ENCODE results near the gene KIRREL3.

KIRREL3 gene

GRCh38 chr11:126637795-126638175 is 362.8 kb downstream of the KIRREL3 start:
- H3K4me3 Mint-ChIP-seq = no peak overlapping the region
- ATAC-seq = no peak
- H3K27ac Mint-ChIP-seq = no peak overlapping the region
- no peaks in the 10 kb centered on the region for H3K9me3 Mint-ChIP-seq
- DNase-seq (ENCODE audit: low spot score in 2 of 2) = no peak
- no peaks in the 10 kb centered on the region for H3K36me3 Mint-ChIP-seq
- H3K4me1 Mint-ChIP-seq = no peaks in the 10 kb centered on the region

GRCh38 chr11:126636911-126637794 is 363.4 kb downstream of the KIRREL3 start:
- Mint-ChIP-seq H3K9me3 (no peaks in the 10 kb centered on the region), H3K4me1 (no peaks in the 10 kb centered on the region), H3K4me3 (no peak overlapping the region), H3K27ac (no peak overlapping the region), H3K36me3 (no peaks in the 10 kb centered on the region)
- DNase-seq (ENCODE audit: low spot score in 2 of 2) = no peak
- ATAC-seq = peak; percentile 36

GRCh38 chr11:126635511-126635910 is 365.1 kb downstream of the KIRREL3 start:
- no peaks in the 10 kb centered on the region for H3K36me3 Mint-ChIP-seq
- no peak overlapping the region for H3K4me3 Mint-ChIP-seq
- H3K9me3 Mint-ChIP-seq = no peaks in the 10 kb centered on the region
- ATAC-seq (no peak), DNase-seq (ENCODE audit: low spot score in 2 of 2) (no peak)
- H3K27ac Mint-ChIP-seq = no peak overlapping the region
- no peaks in the 10 kb centered on the region for H3K4me1 Mint-ChIP-seq

GRCh38 chr11:126634963-126635362 is 365.6 kb downstream of the KIRREL3 start:
- Mint-ChIP-seq H3K27ac (no peak overlapping the region), H3K36me3 (no peaks in the 10 kb centered on the region), H3K4me3 (no peak overlapping the region), H3K4me1 (no peaks in the 10 kb centered on the region), H3K9me3 (no peaks in the 10 kb centered on the region)
- DNase-seq (ENCODE audit: low spot score in 2 of 2) (no peak), ATAC-seq (no peak)

- ATAC-seq (no peak), DNase-seq (ENCODE audit: low spot score in 2 of 2) (no peak)
- Mint-ChIP-seq H3K4me3 (no peak overlapping the region), H3K9me3 (no peaks in the 10 kb centered on the region), H3K36me3 (no peaks in the 10 kb centered on the region), H3K27ac (no peak overlapping the region), H3K4me1 (no peaks in the 10 kb centered on the region)
Observed at GRCh38 chr11:126633330-126633729, 367.2 kb downstream of the KIRREL3 start.

- H3K27ac Mint-ChIP-seq = no peak overlapping the region
- DNase-seq (ENCODE audit: low spot score in 2 of 2) (no peak), ATAC-seq (no peak)
- no peaks in the 10 kb centered on the region for H3K9me3 Mint-ChIP-seq
- H3K36me3 Mint-ChIP-seq = no peaks in the 10 kb centered on the region
- H3K4me3 Mint-ChIP-seq = no peak overlapping the region
- H3K4me1 Mint-ChIP-seq = no peaks in the 10 kb centered on the region
Observed at GRCh38 chr11:126630893-126631798, 369.4 kb downstream of the KIRREL3 start.

GRCh38 chr11:126630488-126630887 is 370.1 kb downstream of the KIRREL3 start:
- Mint-ChIP-seq H3K9me3 (no peaks in the 10 kb centered on the region), H3K4me3 (no peak overlapping the region), H3K4me1 (no peaks in the 10 kb centered on the region), H3K36me3 (no peaks in the 10 kb centered on the region), H3K27ac (no peak overlapping the region)
- ATAC-seq (no peak), DNase-seq (ENCODE audit: low spot score in 2 of 2) (no peak)

- DNase-seq (ENCODE audit: low spot score in 2 of 2) (no peak), ATAC-seq (no peak)
- H3K4me1 Mint-ChIP-seq = no peaks in the 10 kb centered on the region
- no peaks in the 10 kb centered on the region for H3K9me3 Mint-ChIP-seq
- no peak overlapping the region for H3K4me3 Mint-ChIP-seq
- H3K27ac Mint-ChIP-seq = no peak overlapping the region
- no peaks in the 10 kb centered on the region for H3K36me3 Mint-ChIP-seq
Observed at GRCh38 chr11:126628790-126629621, 371.6 kb downstream of the KIRREL3 start.

GRCh38 chr11:126628450-126628789 is 372.1 kb downstream of the KIRREL3 start:
- ATAC-seq (no peak), DNase-seq (ENCODE audit: low spot score in 2 of 2) (no peak)
- Mint-ChIP-seq H3K36me3 (no peaks in the 10 kb centered on the region), H3K27ac (no peak overlapping the region), H3K9me3 (no peaks in the 10 kb centered on the region), H3K4me1 (no peaks in the 10 kb centered on the region), H3K4me3 (no peak overlapping the region)

GRCh38 chr11:126627421-126627820 is 373.1 kb downstream of the KIRREL3 start:
- DNase-seq (ENCODE audit: low spot score in 2 of 2) = no peak
- H3K4me3 Mint-ChIP-seq = no peak overlapping the region
- no peaks in the 10 kb centered on the region for H3K9me3 Mint-ChIP-seq

GRCh38 chr11:126624506-126624905 is 376.1 kb downstream of the KIRREL3 start:
- no peak overlapping the region for H3K27ac Mint-ChIP-seq
- H3K4me1 Mint-ChIP-seq = no peaks in the 10 kb centered on the region
- H3K36me3 Mint-ChIP-seq = no peaks in the 10 kb centered on the region
- no peak overlapping the region for H3K4me3 Mint-ChIP-seq
- no peaks in the 10 kb centered on the region for H3K9me3 Mint-ChIP-seq
- DNase-seq (ENCODE audit: low spot score in 2 of 2) (no peak), ATAC-seq (no peak)

More at GRCh38 chr11:126627421-126627820, 373.1 kb downstream of the KIRREL3 start:
- no peak for ATAC-seq
- no peak overlapping the region for H3K27ac Mint-ChIP-seq
- H3K36me3 Mint-ChIP-seq = no peaks in the 10 kb centered on the region
- no peaks in the 10 kb centered on the region for H3K4me1 Mint-ChIP-seq

- Mint-ChIP-seq H3K4me1 (no peaks in the 10 kb centered on the region), H3K36me3 (no peaks in the 10 kb centered on the region), H3K9me3 (no peaks in the 10 kb centered on the region), H3K27ac (no peak overlapping the region), H3K4me3 (no peak overlapping the region)
- ATAC-seq (no peak), DNase-seq (ENCODE audit: low spot score in 2 of 2) (no peak)
Observed at GRCh38 chr11:126619516-126619915, 381.1 kb downstream of the KIRREL3 start.

- H3K36me3 Mint-ChIP-seq = no peaks in the 10 kb centered on the region
- H3K9me3 Mint-ChIP-seq = no peaks in the 10 kb centered on the region
- ATAC-seq = no peak
- H3K4me3 Mint-ChIP-seq = no peak overlapping the region
- H3K27ac Mint-ChIP-seq = no peak overlapping the region
- no peaks in the 10 kb centered on the region for H3K4me1 Mint-ChIP-seq
- DNase-seq (ENCODE audit: low spot score in 2 of 2) = no peak
Observed at GRCh38 chr11:126615845-126616244, 384.7 kb downstream of the KIRREL3 start.

- Mint-ChIP-seq H3K4me3 (no peak overlapping the region), H3K36me3 (no peaks in the 10 kb centered on the region), H3K9me3 (no peaks in the 10 kb centered on the region), H3K27ac (no peak overlapping the region), H3K4me1 (no peaks in the 10 kb centered on the region)
- ATAC-seq = no peak
- DNase-seq (ENCODE audit: low spot score in 2 of 2) = no peak
Observed at GRCh38 chr11:126613272-126613671, 387.3 kb downstream of the KIRREL3 start.

- H3K4me1 Mint-ChIP-seq = no peaks in the 10 kb centered on the region
Observed at GRCh38 chr11:126612671-126613070, 387.9 kb downstream of the KIRREL3 start.

More at GRCh38 chr11:126612671-126613070, 387.9 kb downstream of the KIRREL3 start:
- Mint-ChIP-seq H3K27ac (no peak overlapping the region), H3K9me3 (no peaks in the 10 kb centered on the region), H3K4me3 (no peak overlapping the region), H3K36me3 (no peaks in the 10 kb centered on the region)
- ATAC-seq (no peak), DNase-seq (ENCODE audit: low spot score in 2 of 2) (no peak)

Measured in stimulated activated effector memory CD8-positive, alpha-beta T cell treated with anti-CD3 and anti-CD28 coated beads, Interleukin-12 subunit alpha, Interleukin-12 subunit beta, amount 100 ng/mL, for 72 hours (primary cell).